Calu3 (cell line): ENCODE data around the gene CAPN8. TPM values are rescaled to one million over a fixed set of nuclear protein-coding genes. Genes with fewer than 3 reads are reported as not detected.

ENCODE experiments used
- BruUV-seq: library from RNA; stranded (reverse); fragments of 400-500 nt; replicated peaks from 2 replicates; lab custom pipeline; 2021; lab: Mats Ljungman, UMichigan
- CTCF ChIA-PET: fragments of 300-600 bp; sonication (Branson Sonifier 250); formaldehyde crosslinking; loops from one replicate; lab custom pipeline; 2022; ENCODE audit warnings: antibody characterized with exemption; lab: Charles Lee
- DNase-seq: peaks from one replicate; pipeline ENCODE4 v3.0.0; 2022
- H3K27ac Mint-ChIP-seq: one replicate; pipeline ENCODE4 v1.8.0; 2022; ENCODE audit warnings: mixed read lengths; ENCODE audit not compliant: unreplicated experiment
- H3K27me3 Mint-ChIP-seq: one replicate; pipeline ENCODE4 v1.8.0; 2022; ENCODE audit warnings: mixed read lengths; ENCODE audit not compliant: unreplicated experiment
- H3K36me3 Mint-ChIP-seq: one replicate; pipeline ENCODE4 v1.8.0; 2022; ENCODE audit warnings: mild to moderate bottlenecking, moderate library complexity, mixed read lengths; ENCODE audit not compliant: insufficient read depth, unreplicated experiment
- H3K4me1 Mint-ChIP-seq: one replicate; pipeline ENCODE4 v1.8.0; 2022; ENCODE audit warnings: mild to moderate bottlenecking, low read depth, mixed read lengths; ENCODE audit not compliant: unreplicated experiment
- H3K4me3 Mint-ChIP-seq: one replicate; pipeline ENCODE4 v1.8.0; 2022; ENCODE audit warnings: mild to moderate bottlenecking, low read depth, moderate library complexity, mixed read lengths; ENCODE audit not compliant: unreplicated experiment
- H3K9me3 Mint-ChIP-seq: one replicate; pipeline ENCODE4 v1.8.0; 2022; ENCODE audit warnings: low read depth, mixed read lengths; ENCODE audit not compliant: unreplicated experiment
- intact Hi-C: fragments of 100-400 bp; cut with micrococcal nuclease; formaldehyde crosslinking; loops from one replicate; pipeline ENCODE4 v1.10.0; 2022; ENCODE audit not compliant: unreplicated experiment
- total RNA-seq: library from RNA; stranded (reverse); gene quantifications from 2 replicates; pipeline ENCODE4 v1.2.3, GENCODE V29; 2022
- TF ChIP-seq, protein P1 (sequence below): fragments of 200-600 bp; IDR thresholded peaks from one replicate; pipeline ENCODE4 v1.8.0; 2022; ENCODE audit warnings: antibody characterized with exemption; ENCODE audit not compliant: unreplicated experiment

CAPN8 gene
- total RNA-seq, 1 experiment from 2014 or later: 108 TPM

GRCh38 chr1:223649222-223649621 lies 16.3 kb downstream of the CAPN8 start:
- Mint-ChIP-seq H3K4me1 (peaks cover 29% of the 10 kb centered on the region), H3K36me3 (peaks cover 9% of the 10 kb centered on the region), H3K4me3 (no peak overlapping the region), H3K27me3 (no peaks in the 10 kb centered on the region), H3K27ac (no peak overlapping the region), H3K9me3 (no peaks in the 10 kb centered on the region)
- CTCF ChIA-PET: no interaction called here
- no peak for DNase-seq
- intact Hi-C loops: no loop called here
- TF ChIP-seq, protein P1, sequence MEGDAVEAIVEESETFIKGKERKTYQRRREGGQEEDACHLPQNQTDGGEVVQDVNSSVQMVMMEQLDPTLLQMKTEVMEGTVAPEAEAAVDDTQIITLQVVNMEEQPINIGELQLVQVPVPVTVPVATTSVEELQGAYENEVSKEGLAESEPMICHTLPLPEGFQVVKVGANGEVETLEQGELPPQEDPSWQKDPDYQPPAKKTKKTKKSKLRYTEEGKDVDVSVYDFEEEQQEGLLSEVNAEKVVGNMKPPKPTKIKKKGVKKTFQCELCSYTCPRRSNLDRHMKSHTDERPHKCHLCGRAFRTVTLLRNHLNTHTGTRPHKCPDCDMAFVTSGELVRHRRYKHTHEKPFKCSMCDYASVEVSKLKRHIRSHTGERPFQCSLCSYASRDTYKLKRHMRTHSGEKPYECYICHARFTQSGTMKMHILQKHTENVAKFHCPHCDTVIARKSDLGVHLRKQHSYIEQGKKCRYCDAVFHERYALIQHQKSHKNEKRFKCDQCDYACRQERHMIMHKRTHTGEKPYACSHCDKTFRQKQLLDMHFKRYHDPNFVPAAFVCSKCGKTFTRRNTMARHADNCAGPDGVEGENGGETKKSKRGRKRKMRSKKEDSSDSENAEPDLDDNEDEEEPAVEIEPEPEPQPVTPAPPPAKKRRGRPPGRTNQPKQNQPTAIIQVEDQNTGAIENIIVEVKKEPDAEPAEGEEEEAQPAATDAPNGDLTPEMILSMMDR: no peak
- no TSS peak for BruUV-seq

DNA sequence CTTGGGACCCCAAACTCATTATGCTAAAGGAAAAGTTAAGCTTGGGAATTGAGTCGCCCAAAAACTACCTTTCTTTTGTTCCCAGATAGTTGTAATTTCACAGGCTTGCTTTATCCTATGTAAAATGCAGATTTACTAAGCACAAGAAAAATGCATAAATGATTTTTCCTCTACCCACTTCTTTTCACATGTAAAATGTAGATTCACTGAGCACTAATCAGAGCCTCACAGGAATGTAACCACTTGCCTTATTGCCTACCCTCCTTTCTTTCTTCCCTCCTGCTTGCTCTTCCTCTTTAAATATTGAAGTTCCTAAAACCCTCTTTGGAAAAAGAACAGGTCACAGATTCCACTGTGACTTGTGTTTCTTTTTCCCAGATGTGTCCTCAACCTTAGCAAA lies 18.3 kb downstream of the CAPN8 start:
- TF ChIP-seq, protein P1: no peak
- no peak overlapping the region for H3K27ac Mint-ChIP-seq
- no peak for DNase-seq
- no peak overlapping the region for H3K4me3 Mint-ChIP-seq
- no peaks in the 10 kb centered on the region for H3K27me3 Mint-ChIP-seq
- CTCF ChIA-PET: interaction anchor here (0.9 kb wide), 1 partner anchor 18 kb away, joined by 3 read pairs; the partner anchor contains the start of gene CAPN8
- intact Hi-C loops: no loop called here
- H3K9me3 Mint-ChIP-seq: no peaks in the 10 kb centered on the region
- BruUV-seq: no TSS peak
- no peaks in the 10 kb centered on the region for H3K36me3 Mint-ChIP-seq
- H3K4me1 Mint-ChIP-seq: peaks cover 21% of the 10 kb centered on the region

- CTCF ChIA-PET: no interaction called here
- H3K27me3 Mint-ChIP-seq: no peaks in the 10 kb centered on the region
- H3K4me3 Mint-ChIP-seq: no peak overlapping the region
- peaks cover 9% of the 10 kb centered on the region for H3K36me3 Mint-ChIP-seq
- no TSS peak for BruUV-seq
- H3K4me1 Mint-ChIP-seq: peaks cover 34% of the 10 kb centered on the region
- intact Hi-C loops: no loop called here
- no peak overlapping the region for H3K27ac Mint-ChIP-seq
- TF ChIP-seq, protein P1: no peak
- no peak for DNase-seq
- peaks cover 6% of the 10 kb centered on the region for H3K9me3 Mint-ChIP-seq
Observed at GRCh38 chr1:223645903-223646302, 19.6 kb downstream of the CAPN8 start.

DNA sequence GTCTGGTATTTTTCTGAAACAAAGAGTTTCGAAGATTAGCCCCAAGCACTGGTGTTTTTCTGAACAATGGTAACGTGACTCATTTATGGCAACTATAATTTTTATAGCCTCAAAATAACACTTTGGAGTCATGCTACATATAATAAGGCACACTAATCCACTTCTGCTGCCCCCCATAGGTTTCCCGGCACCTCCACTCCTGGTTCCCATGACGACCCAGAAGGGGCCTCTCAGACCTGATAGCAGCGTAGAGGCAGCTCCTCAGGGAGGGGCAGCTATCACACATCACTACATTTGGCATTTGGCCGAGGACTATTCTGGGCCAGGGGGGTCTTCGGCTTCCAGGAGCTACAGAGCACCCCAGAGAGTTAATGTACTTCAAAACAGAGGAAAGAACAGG lies 23.3 kb downstream of the CAPN8 start:
- no peaks in the 10 kb centered on the region for H3K27me3 Mint-ChIP-seq

More for the DNA sequence above, 23.3 kb downstream of the CAPN8 start:
- Mint-ChIP-seq H3K4me1 (peaks cover 65% of the 10 kb centered on the region), H3K4me3 (no peak overlapping the region), H3K9me3 (peaks cover 12% of the 10 kb centered on the region), H3K27ac (no peak overlapping the region), H3K36me3 (peaks cover 20% of the 10 kb centered on the region)
- BruUV-seq: no TSS peak
- DNase-seq: no peak
- intact Hi-C loops: no loop called here
- CTCF ChIA-PET: no interaction called here
- TF ChIP-seq, protein P1: no peak
